Activated gamma-delta T cell (primary cell): Measurements from ENCODE around the gene FXYD1.

ENCODE experiments used
- DNase-seq: peaks from one replicate; lab custom pipeline; 2025; lab: John Stamatoyannopoulos, UW

Gene FXYD1

GRCh38 chr19:35162471-35163326 is 24.1 kb downstream of the FXYD1 start:
- DNase-seq = no peak

- DNase-seq = no peak
Measured at GRCh38 chr19:35164418-35164817, 25.8 kb downstream of the FXYD1 start.

GRCh38 chr19:35165200-35166058 is 26.8 kb downstream of the FXYD1 start:
- no peak for DNase-seq

- DNase-seq = no peak
Measured at GRCh38 chr19:35166100-35167063, 27.8 kb downstream of the FXYD1 start.

- no peak for DNase-seq
Measured at GRCh38 chr19:35167251-35168119, 28.9 kb downstream of the FXYD1 start.

- no peak for DNase-seq
Measured at GRCh38 chr19:35168196-35168595, 29.6 kb downstream of the FXYD1 start.

GRCh38 chr19:35169221-35169995 is 30.8 kb downstream of the FXYD1 start:
- no peak for DNase-seq

GRCh38 chr19:35170359-35171061 is 31.9 kb downstream of the FXYD1 start:
- DNase-seq = no peak

GRCh38 chr19:35171730-35172129 is 33.1 kb downstream of the FXYD1 start:
- no peak for DNase-seq

- no peak for DNase-seq
Measured at GRCh38 chr19:35174226-35174625, 35.6 kb downstream of the FXYD1 start.

- DNase-seq = no peak
Measured at GRCh38 chr19:35176181-35176570, 37.6 kb downstream of the FXYD1 start.

GRCh38 chr19:35177377-35178274 is 39.0 kb downstream of the FXYD1 start:
- DNase-seq = no peak

GRCh38 chr19:35178701-35179100 is 40.1 kb downstream of the FXYD1 start:
- DNase-seq = no peak

- no peak for DNase-seq
Measured at GRCh38 chr19:35179830-35180229, 41.2 kb downstream of the FXYD1 start.

- DNase-seq = no peak
Measured at GRCh38 chr19:35181387-35181786, 42.8 kb downstream of the FXYD1 start.

GRCh38 chr19:35184267-35184666 is 45.6 kb downstream of the FXYD1 start:
- DNase-seq = no peak

GRCh38 chr19:35184884-35185283 is 46.3 kb downstream of the FXYD1 start:
- DNase-seq = no peak
